Keratinocyte (primary cell): ENCODE measurements around the gene KLC3.

Source experiments
- CTCF ChIP-seq, 3 experiments: IDR thresholded peaks in 1 of 3; conservative IDR thresholded peaks in 1 of 3; optimal IDR thresholded peaks in 1 of 3; 2 replicates in 2 of 3; 3 replicates in 1 of 3; pipeline versions ENCODE3 to v1.5.1; 2011; ENCODE audit warnings: low read length in 3 of 3, mild to moderate bottlenecking in 3 of 3, moderate library complexity in 2 of 3, control low read depth in 1 of 3, inconsistent platforms in 1 of 3; ENCODE audit not compliant: insufficient read depth in 2 of 3; ENCODE audit errors: extremely low read depth in 1 of 3
- EZH2 ChIP-seq: IDR thresholded peaks from one replicate; pipeline ENCODE4 v1.6.1; 2012; ENCODE audit warnings: inconsistent platforms, mild to moderate bottlenecking, low read length, moderate library complexity

DNA sequence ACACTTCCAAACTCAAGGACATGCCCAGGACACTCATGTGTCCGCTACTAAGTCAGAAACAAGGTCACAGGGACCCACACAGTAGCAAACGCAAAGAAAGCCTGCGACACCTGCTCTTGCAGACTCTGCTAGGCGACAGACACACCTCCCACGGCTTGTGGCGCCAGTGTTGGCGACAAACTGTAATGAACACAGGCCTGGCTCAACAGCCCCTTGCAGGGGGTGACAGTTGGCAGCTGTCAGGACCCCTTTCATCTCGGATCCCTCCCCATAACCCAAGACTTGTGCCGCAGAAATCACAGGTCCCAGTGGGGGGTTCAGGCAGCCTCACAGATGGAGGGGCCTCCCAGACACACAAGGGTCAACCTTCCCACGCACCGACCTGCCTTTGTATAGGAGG lies 18.2 kb upstream of the KLC3 start:
- TF ChIP-seq CTCF (optimal IDR thresholded peaks at IDR 0.05 in 1 of 3, IDR thresholded peaks at IDR 0.05 in 1 of 3, conservative IDR thresholded peaks at IDR 0.05 in 1 of 3; ENCODE audit: extremely low read depth in 1 of 3, insufficient read depth in 2 of 3, low read length in 3 of 3) (no peak), EZH2 (no peak)
